Endothelial cell of umbilical vein (primary cell): ENCODE measurements around the gene EPHB6. TPM values are rescaled to one million over a fixed set of nuclear protein-coding genes. Genes with fewer than 3 reads are reported as not detected.

Experiments used
- BruUV-seq: library from RNA; stranded (reverse); fragments of 400-500 nt; replicated peaks from 2 replicates; lab custom pipeline; 2021; lab: Mats Ljungman, UMichigan
- CTCF ChIA-PET: fragments of 300-600, 350-600 bp; sonication (Branson Sonifier 250); formaldehyde crosslinking; loops from one replicate; lab custom pipeline; 2021; ENCODE audit warnings: antibody characterized with exemption, inconsistent platforms; lab: Charles Lee
- POLR2A ChIA-PET: fragments of 300-600, 350-600 bp; sonication (Branson Sonifier 250); formaldehyde crosslinking; loops from one replicate; lab custom pipeline; 2021; ENCODE audit warnings: antibody characterized with exemption, inconsistent platforms; lab: Charles Lee
- DNase-seq: peaks from one replicate; pipeline ENCODE4 v3.0.0-alpha.2; 2011; ENCODE audit warnings: low read depth, low spot score
- FAIRE-seq: peaks from 2 replicates; lab custom pipeline; 2011; peaks lifted over from hg19 to GRCh38; lab: Jason Lieb, UNC
- H2AFZ ChIP-seq: 2 replicates; pipeline ENCODE4 v1.6.0; 2012; ENCODE audit warnings: low read depth, low read length, control low read depth, inconsistent platforms
- H3K27ac ChIP-seq: 2 replicates; pipeline ENCODE4 v1.5.1; 2011; ENCODE audit warnings: low read depth, mild to moderate bottlenecking, control low read depth, low read length, moderate library complexity; ENCODE audit not compliant: insufficient read depth
- H3K27me3 ChIP-seq, 2 experiments: 2 replicates each; pipeline versions ENCODE4 v1.6.0 to v1.6.1; 2011; ENCODE audit warnings: low read length in 2 of 2, mixed read lengths in 1 of 2; ENCODE audit not compliant: control insufficient read depth in 2 of 2, insufficient read depth in 2 of 2
- H3K36me3 ChIP-seq, 2 experiments: 2 replicates in 1 of 2; 3 replicates in 1 of 2; pipeline ENCODE4 v1.5.1; 2011; ENCODE audit warnings: low read length in 2 of 2, mild to moderate bottlenecking in 1 of 2, moderate library complexity in 1 of 2; ENCODE audit not compliant: control insufficient read depth in 2 of 2, insufficient read depth in 2 of 2; ENCODE audit errors: extremely low read depth in 1 of 2
- H3K4me1 ChIP-seq: 3 replicates; pipeline ENCODE4 v1.5.1; 2011; ENCODE audit warnings: mild to moderate bottlenecking, low read length; ENCODE audit not compliant: control insufficient read depth, insufficient read depth; ENCODE audit errors: extremely low read depth
- H3K4me2 ChIP-seq: 2 replicates; pipeline ENCODE4 v1.6.1; 2011; ENCODE audit warnings: low read length, control low read depth, mixed read lengths; ENCODE audit not compliant: insufficient read depth
- H3K4me3 ChIP-seq, 3 experiments: fragments of 200-600 bp in 1 of 3; sonication (generic), shearing (Covaris generic) in 1 of 3; replicated peaks in 1 of 3; 2 replicates each; pipeline ENCODE4 v1.5.1; 2011 to 2016; ENCODE audit warnings: control low read depth in 3 of 3, low read length in 3 of 3, mild to moderate bottlenecking in 2 of 3, inconsistent platforms in 1 of 3, low read depth in 1 of 3, moderate library complexity in 1 of 3; ENCODE audit not compliant: insufficient read depth in 1 of 3
- H3K79me2 ChIP-seq: 2 replicates; pipeline ENCODE4 v1.6.0; 2012; ENCODE audit warnings: low read length, inconsistent platforms; ENCODE audit not compliant: control insufficient read depth, insufficient read depth
- H3K9ac ChIP-seq: replicated peaks from 2 replicates; pipeline ENCODE3; 2011; ENCODE audit warnings: low read length, control low read depth; ENCODE audit not compliant: insufficient read depth; ENCODE audit errors: extremely low read depth
- H3K9me1 ChIP-seq: replicated peaks from 3 replicates; pipeline ENCODE4 v1.6.0; 2011; ENCODE audit warnings: mild to moderate bottlenecking, low read length; ENCODE audit not compliant: control insufficient read depth, insufficient read depth; ENCODE audit errors: extremely low read depth
- H3K9me3 ChIP-seq: replicated peaks from 2 replicates; pipeline ENCODE4 v1.5.1; 2012; ENCODE audit warnings: low read length, inconsistent platforms; ENCODE audit not compliant: control insufficient read depth, insufficient read depth
- H4K20me1 ChIP-seq: replicated peaks from 2 replicates; pipeline ENCODE3; 2011; ENCODE audit warnings: mild to moderate bottlenecking, low read length; ENCODE audit not compliant: control insufficient read depth, insufficient read depth; ENCODE audit errors: extremely low read depth
- CTCF ChIP-seq, 2 donors: IDR thresholded peaks; 1 replicate in 1 of 2; 2 replicates in 1 of 2; pipeline ENCODE4 v1.5.1; 2011; ENCODE audit warnings: low read length in 2 of 2, mild to moderate bottlenecking in 2 of 2, moderate library complexity in 2 of 2, control low read depth in 1 of 2, inconsistent platforms in 1 of 2, low read depth in 1 of 2; ENCODE audit not compliant: insufficient read depth in 1 of 2; ENCODE audit errors: extremely low read depth in 1 of 2
- EZH2 ChIP-seq: IDR thresholded peaks from 2 replicates; pipeline ENCODE4 v1.6.1; 2012; ENCODE audit warnings: borderline replicate concordance, low read depth, mild to moderate bottlenecking, moderate library complexity, low read length, inconsistent platforms; ENCODE audit not compliant: severe bottlenecking
- FOS ChIP-seq: IDR thresholded peaks from 2 replicates; pipeline ENCODE4 v1.6.1; 2011; ENCODE audit warnings: mild to moderate bottlenecking, low read length, moderate library complexity, borderline replicate concordance; ENCODE audit not compliant: insufficient read depth
- GATA2 ChIP-seq: IDR thresholded peaks from 2 replicates; pipeline ENCODE4 v1.7.0; 2011; ENCODE audit warnings: low read depth, mild to moderate bottlenecking, moderate library complexity, mixed read lengths, low read length; ENCODE audit not compliant: insufficient read length, insufficient read depth
- JUN ChIP-seq: IDR thresholded peaks from 2 replicates; pipeline ENCODE4 v1.6.1; 2011; ENCODE audit warnings: borderline replicate concordance, low read depth; ENCODE audit not compliant: insufficient read length, insufficient read depth
- MYC ChIP-seq: IDR thresholded peaks from one replicate; pipeline ENCODE4 v1.6.1; 2011; ENCODE audit warnings: mild to moderate bottlenecking, low read depth, low read length
- POLR2A ChIP-seq: IDR thresholded peaks from 2 replicates; pipeline ENCODE4 v1.6.1; 2012; ENCODE audit warnings: low read depth, mild to moderate bottlenecking, control low read depth, low read length
- POLR2AphosphoS5 ChIP-seq: IDR thresholded peaks from 2 replicates; pipeline ENCODE4 v1.6.1; 2012; ENCODE audit warnings: low read depth, mild to moderate bottlenecking, control low read depth, low read length, moderate library complexity; ENCODE audit not compliant: insufficient read depth
- dilution Hi-C: fragments of 300-500 bp; cut with MboI; formaldehyde crosslinking; loops from one replicate; pipeline ENCODE4 v1.15.0; 2019; ENCODE audit warnings: low sequenced_read_pairs; ENCODE audit not compliant: extremely low pct_ligation_motif_present
- intact Hi-C: fragments of 100-400 bp; cut with micrococcal nuclease; formaldehyde crosslinking; loops from one replicate; pipeline ENCODE4 v1.10.0; 2022
- polyA plus RNA-seq, 4 experiments: library from polyadenylated mRNA; depleted of rRNA in 3 of 4; stranded (reverse) in 3 of 4; unstranded in 1 of 4; fragments of >200 nt; gene quantifications; 2 replicates each; pipeline versions ENCODE4 v1.2.1 to v1.2.3, GENCODE V29; 2011 to 2012; ENCODE audit warnings: missing spikeins in 1 of 4
- total RNA-seq: library from RNA; stranded (reverse); gene quantifications from 2 replicates; pipeline ENCODE4 v1.2.3, GENCODE V29; 2021
- TF ChIP-seq, protein P1 (sequence below): IDR thresholded peaks from 2 replicates; pipeline ENCODE4 v1.6.1; 2011; ENCODE audit not compliant: insufficient read depth, insufficient read length

Gene EPHB6
- total and polyA plus RNA-seq, 2 donors (not counting 3 experiments of a cell fraction or from before 2014, with no cell fraction given) = 0.86 to 2.9 TPM

- Histone ChIP-seq H3K36me3 (no peaks in the 10 kb centered on the region), H3K9me3 (no peaks in the 10 kb centered on the region), H3K9ac (no peak overlapping the region), H3K27ac (no peak overlapping the region), H3K4me3 (no peak overlapping the region), H2AFZ (no peak overlapping the region), H3K9me1 (no peaks in the 10 kb centered on the region), H3K4me1 (peaks cover 3% of the 10 kb centered on the region), H3K79me2 (no peaks in the 10 kb centered on the region), H3K27me3 (peaks cover 5 to 9% of the 10 kb centered on the region in 2 experiments), H4K20me1 (no peaks in the 10 kb centered on the region), H3K4me2 (no peak overlapping the region)
- CTCF ChIA-PET = interaction anchor here (0.9 to 3.6 kb wide), 8 partner anchors 10 to 359 kb away, joined by 3 to 33 read pairs (median 4); no protein-coding TSS in a partner anchor
- TF ChIP-seq MYC = no peak
- no peak for FAIRE-seq
- no peak for DNase-seq
- intact Hi-C loops (loop anchor here (2.0 kb wide), 1 partner anchor 47 kb away; no protein-coding TSS in a partner anchor), dilution Hi-C loops (no loop called here)
- no TSS peak for BruUV-seq
- POLR2A ChIA-PET = no interaction called here
These were observed 1.1 kb downstream of the EPHB6 start for GRCh38 chr7:142855756-142856564.

DNA sequence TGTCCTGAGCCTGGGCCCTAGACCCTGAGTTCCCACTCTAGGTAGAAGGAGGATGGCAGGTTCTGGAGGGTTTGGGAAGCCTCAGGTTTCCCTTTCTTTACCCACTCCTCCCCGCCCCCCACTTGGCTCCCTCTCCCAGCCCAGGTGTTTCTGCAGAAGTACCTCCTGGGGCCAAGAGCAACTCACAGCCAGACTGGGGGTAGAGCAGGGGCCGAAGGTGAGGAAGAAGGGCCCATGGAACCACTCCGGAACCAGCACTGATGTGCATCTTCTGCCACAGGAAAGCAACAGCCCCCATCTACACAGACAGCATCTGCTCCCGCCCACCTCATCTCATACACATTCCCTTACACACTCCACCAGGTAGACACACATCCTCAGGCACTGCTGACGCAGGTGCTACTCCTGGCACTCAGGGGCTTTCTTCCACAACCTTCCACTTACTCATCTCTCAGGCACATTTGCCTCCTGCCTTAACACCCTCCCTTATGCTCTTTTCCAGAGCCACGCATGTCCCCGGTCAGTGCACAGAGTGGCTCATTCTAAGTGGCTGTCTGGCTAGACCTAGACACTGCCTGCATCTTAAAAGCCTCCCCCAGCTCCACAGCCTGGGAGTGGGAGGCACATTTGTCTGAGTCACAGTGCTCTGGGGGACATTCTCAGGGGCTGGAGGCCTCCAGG lies 1.8 kb downstream of the EPHB6 start:
- BruUV-seq = no TSS peak
- ChIA-PET CTCF (interaction anchor here (0.9 to 3.6 kb wide), 6 partner anchors 10 to 358 kb away, joined by 3 to 33 read pairs (median 14); no protein-coding TSS in a partner anchor), POLR2A (no interaction called here)
- Histone ChIP-seq H3K4me2 (no peak overlapping the region), H3K4me3 (no peak overlapping the region), H3K9me1 (no peaks in the 10 kb centered on the region), H4K20me1 (no peaks in the 10 kb centered on the region), H3K36me3 (no peaks in the 10 kb centered on the region), H3K4me1 (peaks cover 3% of the 10 kb centered on the region), H3K9ac (no peak overlapping the region), H3K27ac (no peak overlapping the region), H2AFZ (no peak overlapping the region), H3K27me3 (peaks cover 4 to 5% of the 10 kb centered on the region in 2 experiments), H3K9me3 (no peaks in the 10 kb centered on the region), H3K79me2 (no peaks in the 10 kb centered on the region)
- dilution Hi-C loops (no loop called here), intact Hi-C loops (no loop called here)
- DNase-seq (no peak), FAIRE-seq (no peak)
- TF ChIP-seq, protein P1, sequence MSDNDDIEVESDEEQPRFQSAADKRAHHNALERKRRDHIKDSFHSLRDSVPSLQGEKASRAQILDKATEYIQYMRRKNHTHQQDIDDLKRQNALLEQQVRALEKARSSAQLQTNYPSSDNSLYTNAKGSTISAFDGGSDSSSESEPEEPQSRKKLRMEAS = no peak
- TF ChIP-seq POLR2A (no peak), FOS (no peak), CTCF (IDR thresholded peaks at IDR 0.05; ENCODE audit: extremely low read depth in 1 of 2, insufficient read depth in 1 of 2, low read depth in 1 of 2, low read length in 2 of 2) (no peak), JUN (no peak), EZH2 (no peak), GATA2 (no peak), POLR2AphosphoS5 (no peak), MYC (no peak)
